ENCODE data around the gene C2orf74. TPM values are rescaled to one million over a fixed set of nuclear protein-coding genes. Genes with fewer than 3 reads are reported as not detected.

C2orf74 gene
- 18.3 and 26.4 TPM in 2 replicates for total RNA-seq

- no peaks in the 10 kb centered on the region for H3K27me3 ChIP-seq (ENCODE audit: control insufficient read depth, insufficient read depth, low read length)
- DNase-seq (ENCODE audit: low read depth): no peak
- TF ChIP-seq CTCF (IDR thresholded peaks at IDR 0.05; ENCODE audit: insufficient read depth, low read length, poor library complexity, severe bottlenecking): no peak
- H3K4me3 ChIP-seq (ENCODE audit: low read depth, low read length): no peak within 1 kb of the TSS
- H3K36me3 ChIP-seq (ENCODE audit: control insufficient read depth, insufficient read depth, low read length): peaks cover 4% of the 10 kb centered on the region
Observed at GRCh38 chr2:61161888-61162287, at the start of gene C2orf74. Gene C2orf74, plus strand, starts transcription at chr2:61162188. Its CDS starts 327 bp downstream, at chr2:61162515.

- Histone ChIP-seq H3K27me3 (ENCODE audit: control insufficient read depth, insufficient read depth, low read length) (no peaks in the 10 kb centered on the region), H3K4me3 (ENCODE audit: low read depth, low read length) (no peak overlapping the region), H3K36me3 (ENCODE audit: control insufficient read depth, insufficient read depth, low read length) (no peaks in the 10 kb centered on the region)
- no peak for DNase-seq (ENCODE audit: low read depth)
- no peak for TF ChIP-seq CTCF (IDR thresholded peaks at IDR 0.05; ENCODE audit: insufficient read depth, low read length, poor library complexity, severe bottlenecking)
Observed at GRCh38 chr2:61114147-61114546, 47.8 kb upstream of the C2orf74 start.

GRCh38 chr2:61116302-61116701, 45.7 kb upstream of the C2orf74 start:
- H3K4me3 ChIP-seq (ENCODE audit: low read depth, low read length): no peak overlapping the region
- DNase-seq (ENCODE audit: low read depth): no peak
- TF ChIP-seq CTCF (IDR thresholded peaks at IDR 0.05; ENCODE audit: insufficient read depth, low read length, poor library complexity, severe bottlenecking): no peak
- H3K27me3 ChIP-seq (ENCODE audit: control insufficient read depth, insufficient read depth, low read length): no peaks in the 10 kb centered on the region
- H3K36me3 ChIP-seq (ENCODE audit: control insufficient read depth, insufficient read depth, low read length): no peaks in the 10 kb centered on the region

GRCh38 chr2:61117534-61117933, 44.5 kb upstream of the C2orf74 start:
- H3K27me3 ChIP-seq (ENCODE audit: control insufficient read depth, insufficient read depth, low read length): no peaks in the 10 kb centered on the region
- no peak for DNase-seq (ENCODE audit: low read depth)
- no peak overlapping the region for H3K4me3 ChIP-seq (ENCODE audit: low read depth, low read length)
- no peak for TF ChIP-seq CTCF (IDR thresholded peaks at IDR 0.05; ENCODE audit: insufficient read depth, low read length, poor library complexity, severe bottlenecking)
- H3K36me3 ChIP-seq (ENCODE audit: control insufficient read depth, insufficient read depth, low read length): no peaks in the 10 kb centered on the region

- no peak for DNase-seq (ENCODE audit: low read depth)
Observed at GRCh38 chr2:61125123-61125710, 36.8 kb upstream of the C2orf74 start.

More at GRCh38 chr2:61125123-61125710, 36.8 kb upstream of the C2orf74 start:
- Histone ChIP-seq H3K4me3 (ENCODE audit: low read depth, low read length) (no peak overlapping the region), H3K36me3 (ENCODE audit: control insufficient read depth, insufficient read depth, low read length) (no peaks in the 10 kb centered on the region), H3K27me3 (ENCODE audit: control insufficient read depth, insufficient read depth, low read length) (no peaks in the 10 kb centered on the region)
- no peak for TF ChIP-seq CTCF (IDR thresholded peaks at IDR 0.05; ENCODE audit: insufficient read depth, low read length, poor library complexity, severe bottlenecking)

All from kidney epithelial cell (primary cell).